Right atrium auricular region (tissue), 2 donors: Measurements from ENCODE around the gene TSGA10. TPM values are rescaled to one million over a fixed set of nuclear protein-coding genes. Genes with fewer than 3 reads are reported as not detected.

Experiments
- DNase-seq: peaks from one replicate; pipeline ENCODE4 v3.0.0-alpha.2; 2019; ENCODE audit warnings: low spot score
- H3K27ac ChIP-seq, 2 donors: fragments of 200-600 bp; sonication (generic); 1 replicate in 1 of 2; 2 replicates in 1 of 2; pipeline ENCODE4 v1.5.1; 2016 to 2019
- H3K27me3 ChIP-seq, 2 donors: fragments of 200-600 bp; sonication (generic); one replicate each; pipeline versions ENCODE4 v1.5.1 to v1.6.0; 2017 to 2019
- H3K36me3 ChIP-seq: fragments of 200-600 bp; sonication (generic); one replicate; pipeline ENCODE4 v1.5.1; 2016
- H3K4me1 ChIP-seq, 2 donors: fragments of 200-600 bp; sonication (generic); one replicate each; pipeline versions ENCODE4 v1.5.1 to v1.6.0; 2017 to 2019
- H3K4me3 ChIP-seq, 2 donors: fragments of 200-600 bp; sonication (generic); 1 replicate in 1 of 2; 2 replicates in 1 of 2; pipeline ENCODE4 v1.5.1; 2017 to 2019; ENCODE audit warnings: mild to moderate bottlenecking in 1 of 2, moderate library complexity in 1 of 2
- H3K9me3 ChIP-seq, 2 donors: fragments of 200-600 bp; sonication (generic); one replicate each; pipeline ENCODE4 v1.5.1; 2019
- total RNA-seq, 2 donors: library from RNA; depleted of rRNA; stranded (reverse); fragments of >200 nt; gene quantifications; one replicate each; pipeline ENCODE4 v1.1.0, GENCODE V29; 2016
- TF ChIP-seq, protein P1 (sequence below), 2 donors: fragments of 200-600 bp; sonication (generic); IDR thresholded peaks; one replicate each; pipeline ENCODE4 v1.5.1; 2019; ENCODE audit warnings: antibody characterized with exemption in 2 of 2

Gene TSGA10
- total RNA-seq, 2 donors from 2014 or later: 1.5 to 7.0 TPM

- no peak for DNase-seq
- no peaks in the 10 kb centered on the region for H3K36me3 ChIP-seq
- no peak overlapping the region for H3K27ac ChIP-seq
- no peaks in the 10 kb centered on the region for H3K9me3 ChIP-seq
- no peak overlapping the region for H3K4me3 ChIP-seq
- TF ChIP-seq, protein P1, sequence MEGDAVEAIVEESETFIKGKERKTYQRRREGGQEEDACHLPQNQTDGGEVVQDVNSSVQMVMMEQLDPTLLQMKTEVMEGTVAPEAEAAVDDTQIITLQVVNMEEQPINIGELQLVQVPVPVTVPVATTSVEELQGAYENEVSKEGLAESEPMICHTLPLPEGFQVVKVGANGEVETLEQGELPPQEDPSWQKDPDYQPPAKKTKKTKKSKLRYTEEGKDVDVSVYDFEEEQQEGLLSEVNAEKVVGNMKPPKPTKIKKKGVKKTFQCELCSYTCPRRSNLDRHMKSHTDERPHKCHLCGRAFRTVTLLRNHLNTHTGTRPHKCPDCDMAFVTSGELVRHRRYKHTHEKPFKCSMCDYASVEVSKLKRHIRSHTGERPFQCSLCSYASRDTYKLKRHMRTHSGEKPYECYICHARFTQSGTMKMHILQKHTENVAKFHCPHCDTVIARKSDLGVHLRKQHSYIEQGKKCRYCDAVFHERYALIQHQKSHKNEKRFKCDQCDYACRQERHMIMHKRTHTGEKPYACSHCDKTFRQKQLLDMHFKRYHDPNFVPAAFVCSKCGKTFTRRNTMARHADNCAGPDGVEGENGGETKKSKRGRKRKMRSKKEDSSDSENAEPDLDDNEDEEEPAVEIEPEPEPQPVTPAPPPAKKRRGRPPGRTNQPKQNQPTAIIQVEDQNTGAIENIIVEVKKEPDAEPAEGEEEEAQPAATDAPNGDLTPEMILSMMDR (IDR thresholded peaks at IDR 0.05): no peak
- no peaks in the 10 kb centered on the region for H3K27me3 ChIP-seq
- H3K4me1 ChIP-seq: no peaks in the 10 kb centered on the region
Observed at GRCh38 chr2:99112617-99113016, 42.1 kb downstream of the TSGA10 start.

DNA sequence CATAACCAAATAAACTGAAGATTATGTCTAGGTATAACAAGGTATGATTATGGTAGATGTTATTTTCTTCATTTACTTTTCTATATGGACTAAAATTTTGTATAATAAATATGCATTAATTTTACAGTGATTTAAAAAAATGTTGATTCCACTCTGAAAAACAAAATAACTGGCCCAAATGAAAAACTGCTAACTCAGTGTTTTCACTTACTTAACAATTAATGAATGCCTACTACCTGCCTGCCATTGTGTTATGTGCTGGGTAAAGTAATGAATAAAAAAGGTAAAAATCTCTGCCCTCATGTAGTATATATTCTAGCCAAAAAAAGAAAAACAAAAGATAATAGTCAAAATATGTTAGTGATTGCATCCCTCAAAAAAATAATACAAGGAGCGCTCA lies 42.8 kb downstream of the TSGA10 start:
- TF ChIP-seq, protein P1 (IDR thresholded peaks at IDR 0.05): no peak

DNA sequence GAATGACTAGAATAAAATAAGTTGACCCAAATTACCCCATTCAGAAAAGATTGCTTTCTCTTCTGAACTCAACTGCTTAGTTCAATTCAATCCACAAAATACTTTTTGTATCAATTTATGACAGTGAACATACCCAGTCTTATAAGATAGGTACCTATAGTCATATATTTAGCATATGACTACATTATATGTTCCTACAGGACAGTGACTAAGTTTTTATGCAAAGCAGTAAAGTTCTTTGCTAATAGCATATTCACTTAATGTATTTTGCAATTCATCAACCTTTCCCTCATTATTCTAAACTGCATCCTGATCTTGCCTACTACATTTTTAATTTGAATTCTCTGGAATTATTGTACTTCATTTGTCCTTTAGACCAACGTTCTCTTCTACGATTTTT lies 43.5 kb downstream of the TSGA10 start:
- no peak for DNase-seq
- H3K9me3 ChIP-seq: no peaks in the 10 kb centered on the region
- H3K4me1 ChIP-seq: no peaks in the 10 kb centered on the region
- TF ChIP-seq, protein P1 (IDR thresholded peaks at IDR 0.05): no peak
- H3K27ac ChIP-seq: no peak overlapping the region
- no peak overlapping the region for H3K4me3 ChIP-seq
- H3K27me3 ChIP-seq: no peaks in the 10 kb centered on the region
- no peaks in the 10 kb centered on the region for H3K36me3 ChIP-seq

More for the DNA sequence above, 42.8 kb downstream of the TSGA10 start:
- no peaks in the 10 kb centered on the region for H3K9me3 ChIP-seq
- no peaks in the 10 kb centered on the region for H3K36me3 ChIP-seq
- no peak for DNase-seq
- no peaks in the 10 kb centered on the region for H3K4me1 ChIP-seq
- H3K4me3 ChIP-seq: no peak overlapping the region
- H3K27me3 ChIP-seq: no peaks in the 10 kb centered on the region
- H3K27ac ChIP-seq: no peak overlapping the region

- Histone ChIP-seq H3K4me1 (no peaks in the 10 kb centered on the region), H3K4me3 (no peak overlapping the region), H3K36me3 (no peaks in the 10 kb centered on the region), H3K9me3 (no peaks in the 10 kb centered on the region), H3K27ac (no peak overlapping the region), H3K27me3 (no peaks in the 10 kb centered on the region)
- DNase-seq: no peak
- TF ChIP-seq, protein P1 (IDR thresholded peaks at IDR 0.05): no peak
Observed at GRCh38 chr2:99106913-99107312, 47.8 kb downstream of the TSGA10 start.

GRCh38 chr2:99104006-99104405 lies 50.7 kb downstream of the TSGA10 start:
- TF ChIP-seq, protein P1 (IDR thresholded peaks at IDR 0.05): no peak
- Histone ChIP-seq H3K4me1 (no peaks in the 10 kb centered on the region), H3K9me3 (no peaks in the 10 kb centered on the region), H3K4me3 (no peak overlapping the region), H3K27me3 (no peaks in the 10 kb centered on the region), H3K27ac (no peak overlapping the region), H3K36me3 (no peaks in the 10 kb centered on the region)
- no peak for DNase-seq

DNA sequence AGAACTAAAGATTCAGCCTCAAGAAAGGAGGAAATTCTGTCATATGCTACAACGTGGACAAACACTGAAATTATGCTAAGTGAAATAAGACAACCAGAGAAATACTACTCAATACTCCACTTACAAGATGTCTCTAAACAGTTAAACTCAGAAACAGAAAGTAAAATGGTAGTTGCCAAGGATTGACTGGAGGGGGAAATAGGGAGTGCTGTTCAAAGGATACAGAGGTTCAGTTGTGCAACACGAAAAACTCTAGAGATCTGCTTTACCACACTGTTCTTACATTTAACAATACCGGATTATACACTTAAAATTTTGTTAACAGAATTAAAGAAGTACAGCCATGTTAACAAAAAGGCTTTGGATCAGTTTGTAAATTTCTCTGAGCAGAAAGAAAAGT lies 53.0 kb downstream of the TSGA10 start:
- Histone ChIP-seq H3K4me3 (no peak overlapping the region), H3K27ac (no peak overlapping the region), H3K27me3 (no peaks in the 10 kb centered on the region), H3K4me1 (no peaks in the 10 kb centered on the region), H3K36me3 (no peaks in the 10 kb centered on the region), H3K9me3 (no peaks in the 10 kb centered on the region)
- no peak for DNase-seq
- TF ChIP-seq, protein P1 (IDR thresholded peaks at IDR 0.05): no peak
